Kidney tubule cell (primary cell): ENCODE measurements around the gene SRSF11.
A peak's percentile ranks its signal among the peaks of the same experiment; 100 is the strongest.
"Not testable (repeated sequence)": the region's sequence is repeated elsewhere in the genome, so short reads cannot be mapped to it uniquely, and the experiment has no call there.

ENCODE experiments used
- DNase-seq: peaks from one replicate; pipeline ENCODE4 v3.0.0-alpha.2; 2018; ENCODE audit warnings: low spot score

Gene SRSF11

GRCh38 chr1:70221238-70222121 lies at the start of gene SRSF11:
TSS of gene SRSF11 (plus strand) at chr1:70221380. CDS start at chr1:70221637, 257 bp downstream.
- peak; percentile 95 for DNase-seq

GRCh38 chr1:70171512-70171911 lies 49.7 kb upstream of the SRSF11 start:
- DNase-seq: no peak

- DNase-seq: not testable (repeated sequence)
Measured at GRCh38 chr1:70185181-70185580, 36.0 kb upstream of the SRSF11 start.

- no peak for DNase-seq
Measured at GRCh38 chr1:70188522-70188921, 32.7 kb upstream of the SRSF11 start.

- DNase-seq: no peak
Measured at GRCh38 chr1:70190180-70190579, 31.0 kb upstream of the SRSF11 start.

GRCh38 chr1:70192446-70192845 lies 28.7 kb upstream of the SRSF11 start:
- not testable (repeated sequence) for DNase-seq

- DNase-seq: no peak
Measured at GRCh38 chr1:70194601-70195000, 26.6 kb upstream of the SRSF11 start.

GRCh38 chr1:70195342-70195741 lies 25.8 kb upstream of the SRSF11 start:
- peak; percentile 20 for DNase-seq

- DNase-seq: no peak
Measured at GRCh38 chr1:70196333-70196732, 24.8 kb upstream of the SRSF11 start.

GRCh38 chr1:70200065-70200464 lies 21.1 kb upstream of the SRSF11 start:
- no peak for DNase-seq

- no peak for DNase-seq
Measured at GRCh38 chr1:70202173-70202758, 18.9 kb upstream of the SRSF11 start.

- DNase-seq: no peak
Measured at GRCh38 chr1:70204139-70204538, 17.0 kb upstream of the SRSF11 start.

GRCh38 chr1:70204600-70204999 lies 16.6 kb upstream of the SRSF11 start:
- peak; percentile 3 for DNase-seq

GRCh38 chr1:70205071-70205433 lies 16.1 kb upstream of the SRSF11 start:
- no peak for DNase-seq

- peak; percentile 95 for DNase-seq
Measured at GRCh38 chr1:70205434-70206118, 15.6 kb upstream of the SRSF11 start, which contains the start of gene LRRC40. TSS of gene LRRC40 (minus strand) at chr1:70205579. CDS start at chr1:70205540, 39 bp downstream.

- DNase-seq: not testable (repeated sequence)
Measured at GRCh38 chr1:70206833-70207232, 14.3 kb upstream of the SRSF11 start.

- DNase-seq: no peak
Measured at GRCh38 chr1:70207492-70207891, 13.7 kb upstream of the SRSF11 start.

GRCh38 chr1:70208292-70208691 lies 12.9 kb upstream of the SRSF11 start:
- no peak for DNase-seq

GRCh38 chr1:70210820-70211219 lies 10.4 kb upstream of the SRSF11 start:
- DNase-seq: no peak

- DNase-seq: no peak
Measured at GRCh38 chr1:70211541-70211940, 9.6 kb upstream of the SRSF11 start.

GRCh38 chr1:70220015-70220414 lies 1.2 kb upstream of the SRSF11 start:
- no peak for DNase-seq

GRCh38 chr1:70220517-70221237 lies 503 bp upstream of the SRSF11 start:
- DNase-seq: no peak
